ENCODE measurements around the gene ID1.
"Not testable (repeated sequence)": the region's sequence is repeated elsewhere in the genome, so short reads cannot be mapped to it uniquely, and the experiment has no call there.

The ID1 gene

GRCh38 chr20:31638317-31638716 is 33.2 kb downstream of the ID1 start:
- no peak for DNase-seq (ENCODE audit: low read depth)

GRCh38 chr20:31638816-31639215 is 33.7 kb downstream of the ID1 start:
- no peak for DNase-seq (ENCODE audit: low read depth)

GRCh38 chr20:31640259-31640658 is 35.2 kb downstream of the ID1 start:
- no peak for DNase-seq (ENCODE audit: low read depth)

- no peak for DNase-seq (ENCODE audit: low read depth)
These were observed 36.3 kb downstream of the ID1 start for GRCh38 chr20:31641391-31641790.

- DNase-seq (ENCODE audit: low read depth), result no peak
These were observed 37.7 kb downstream of the ID1 start for GRCh38 chr20:31642837-31643236.

GRCh38 chr20:31643522-31643921 is 38.4 kb downstream of the ID1 start:
- no peak for DNase-seq (ENCODE audit: low read depth)

GRCh38 chr20:31644701-31645100 is 39.6 kb downstream of the ID1 start:
- DNase-seq (ENCODE audit: low read depth), result no peak

- DNase-seq (ENCODE audit: low read depth), result not testable (repeated sequence)
These were observed 43.0 kb downstream of the ID1 start for GRCh38 chr20:31648104-31648503.

- no peak for DNase-seq (ENCODE audit: low read depth)
These were observed 47.9 kb downstream of the ID1 start for GRCh38 chr20:31652917-31653396.

GRCh38 chr20:31653561-31653960 is 48.5 kb downstream of the ID1 start:
- no peak for DNase-seq (ENCODE audit: low read depth)

- no peak for DNase-seq (ENCODE audit: low read depth)
These were observed 49.4 kb downstream of the ID1 start for GRCh38 chr20:31654534-31654933.
